HUES64 (cell line): ENCODE results near the gene HPSE2. TPM values are rescaled to one million over a fixed set of nuclear protein-coding genes. Genes with fewer than 3 reads are reported as not detected.
"Not testable (repeated sequence)": the region's sequence is repeated elsewhere in the genome, so short reads cannot be mapped to it uniquely, and the experiment has no call there.

Source experiments
- H3K27ac ChIP-seq: 2 replicates; pipeline ENCODE4 v1.7.0; 2013; ENCODE audit warnings: low read depth, low read length, inconsistent platforms
- H3K27me3 ChIP-seq: 2 replicates; pipeline ENCODE4 v1.6.1; 2013; ENCODE audit warnings: mild to moderate bottlenecking, low read length; ENCODE audit not compliant: insufficient read depth
- H3K36me3 ChIP-seq: 2 replicates; pipeline ENCODE4 v1.6.1; 2013; ENCODE audit warnings: mild to moderate bottlenecking, low read length; ENCODE audit not compliant: insufficient read depth
- H3K4me1 ChIP-seq: 2 replicates; pipeline ENCODE4 v1.6.1; 2013; ENCODE audit warnings: mild to moderate bottlenecking, low read length, moderate library complexity; ENCODE audit not compliant: insufficient read depth
- H3K4me3 ChIP-seq: 2 replicates; pipeline ENCODE4 v1.5.1; 2013; ENCODE audit warnings: mild to moderate bottlenecking, low read length, moderate library complexity
- H3K9ac ChIP-seq: 2 replicates; pipeline ENCODE4 v1.6.1; 2013; ENCODE audit warnings: mild to moderate bottlenecking, low read depth, low read length
- H3K9me3 ChIP-seq: 2 replicates; pipeline ENCODE4 v1.6.1; 2013; ENCODE audit warnings: low read depth, low read length; ENCODE audit not compliant: insufficient read depth
- WGBS: fragments of 150-250, 120-280 bp; methylation state at CpG from one replicate; pipeline ENCODE4 v1.1.7; 2013; ENCODE audit warnings: missing lambda C conversion rate; 5-methylcytosine and 5-hydroxymethylcytosine counted together
- polyA plus RNA-seq, 2 experiments: library from polyadenylated mRNA; stranded (reverse); fragments of 50-300 nt; gene quantifications; one replicate each; pipeline ENCODE4 v1.2.3, GENCODE V29; 2013

Gene HPSE2
- 0.25 TPM for polyA plus RNA-seq (2013, experiment 1 of 2)
- 0.25 TPM for polyA plus RNA-seq (2013, experiment 2 of 2)

- Histone ChIP-seq H3K27ac (no peak within 1 kb of the TSS), H3K4me3 (peak within 1 kb of the TSS; percentile 63), H3K9me3 (no peaks in the 10 kb centered on the region), H3K9ac (no peak within 1 kb of the TSS), H3K36me3 (no peaks in the 10 kb centered on the region), H3K27me3 (peaks cover 84% of the 10 kb centered on the region), H3K4me1 (peaks cover 24% of the 10 kb centered on the region)
- WGBS: under 1% methylated on average over 35 of the region's 43 CpGs
Measured at GRCh38 chr10:99235658-99236626, at the start of gene HPSE2. TSS of gene HPSE2 (minus strand) at chr10:99235852.

- no peaks in the 10 kb centered on the region for H3K36me3 ChIP-seq
- no peak overlapping the region for H3K27ac ChIP-seq
- H3K4me3 ChIP-seq: no peak overlapping the region
- 50% methylated on average over 2 of the region's 2 CpGs for WGBS
- peaks cover 7% of the 10 kb centered on the region; the same call in 1 of the 2 replicates for H3K4me1 ChIP-seq
- no peaks in the 10 kb centered on the region for H3K27me3 ChIP-seq
- H3K9ac ChIP-seq: no peak overlapping the region
- H3K9me3 ChIP-seq: peaks cover 11% of the 10 kb centered on the region; the same call in 1 of the 2 replicates
Measured at GRCh38 chr10:99280472-99280871, 44.8 kb upstream of the HPSE2 start.

GRCh38 chr10:99279626-99280111, 44.0 kb upstream of the HPSE2 start:
- H3K9ac ChIP-seq: no peak overlapping the region
- WGBS: no CpG with 5 or more reads among the region's 1 CpG
- no peak overlapping the region for H3K4me3 ChIP-seq
- H3K27ac ChIP-seq: no peak overlapping the region
- H3K9me3 ChIP-seq: peaks cover 11% of the 10 kb centered on the region; the same call in 1 of the 2 replicates
- no peaks in the 10 kb centered on the region for H3K27me3 ChIP-seq
- H3K4me1 ChIP-seq: peaks cover 7% of the 10 kb centered on the region; the same call in 1 of the 2 replicates
- no peaks in the 10 kb centered on the region for H3K36me3 ChIP-seq

- Histone ChIP-seq H3K27ac (no peak overlapping the region), H3K27me3 (no peaks in the 10 kb centered on the region), H3K9ac (no peak overlapping the region), H3K4me1 (peaks cover 7% of the 10 kb centered on the region; the same call in 1 of the 2 replicates), H3K36me3 (no peaks in the 10 kb centered on the region), H3K4me3 (no peak overlapping the region), H3K9me3 (no peaks in the 10 kb centered on the region)
- WGBS: 18% methylated on average over 4 of the region's 6 CpGs
Measured at GRCh38 chr10:99276848-99277486, 41.3 kb upstream of the HPSE2 start.

- Histone ChIP-seq H3K4me1 (peaks cover 3% of the 10 kb centered on the region; the same call in 1 of the 2 replicates), H3K27me3 (no peaks in the 10 kb centered on the region), H3K9me3 (no peaks in the 10 kb centered on the region), H3K4me3 (no peak overlapping the region), H3K27ac (0 out of 2 replicates have a peak overlapping the region, but pooled peaks have one; percentile 39), H3K36me3 (no peaks in the 10 kb centered on the region), H3K9ac (no peak overlapping the region)
- WGBS: 43% methylated on average over 4 of the region's 4 CpGs
Measured at GRCh38 chr10:99266383-99266782, 30.7 kb upstream of the HPSE2 start.

GRCh38 chr10:99248824-99249223, 13.2 kb upstream of the HPSE2 start:
- no peaks in the 10 kb centered on the region for H3K27me3 ChIP-seq
- 45% methylated on average over 2 of the region's 2 CpGs for WGBS
- H3K4me1 ChIP-seq: no peaks in the 10 kb centered on the region
- no peak overlapping the region for H3K27ac ChIP-seq
- H3K4me3 ChIP-seq: no peak overlapping the region
- H3K9me3 ChIP-seq: peaks cover 25% of the 10 kb centered on the region
- H3K9ac ChIP-seq: no peak overlapping the region
- no peaks in the 10 kb centered on the region for H3K36me3 ChIP-seq

GRCh38 chr10:99247893-99248292, 12.2 kb upstream of the HPSE2 start:
- peaks cover 25% of the 10 kb centered on the region for H3K9me3 ChIP-seq
- H3K9ac ChIP-seq, H3K4me3 ChIP-seq, H3K36me3 ChIP-seq, H3K27me3 ChIP-seq, H3K4me1 ChIP-seq, H3K27ac ChIP-seq: not testable (repeated sequence)

GRCh38 chr10:99236627-99237309, 1.1 kb upstream of the HPSE2 start:
- no peak overlapping the region for H3K27ac ChIP-seq
- H3K4me3 ChIP-seq: peak overlapping the region; percentile 63
- peaks cover 20% of the 10 kb centered on the region for H3K4me1 ChIP-seq
- H3K36me3 ChIP-seq: no peaks in the 10 kb centered on the region
- H3K9me3 ChIP-seq: no peaks in the 10 kb centered on the region
- H3K9ac ChIP-seq: no peak overlapping the region
- whole genome bisulfite sequencing: 6% methylated on average over 25 of the region's 25 CpGs
- H3K27me3 ChIP-seq: peaks cover 78% of the 10 kb centered on the region

- Histone ChIP-seq H3K27ac (no peak overlapping the region), H3K9me3 (no peaks in the 10 kb centered on the region), H3K9ac (no peak overlapping the region), H3K4me1 (peaks cover 24% of the 10 kb centered on the region), H3K27me3 (peaks cover 94% of the 10 kb centered on the region), H3K4me3 (peak overlapping the region; percentile 63), H3K36me3 (no peaks in the 10 kb centered on the region)
- WGBS: 2% methylated on average over 15 of the region's 17 CpGs
Measured at GRCh38 chr10:99234791-99235657, 628 bp downstream of the HPSE2 start.
